ENCODE data around the gene TMEM94. TPM values are rescaled to one million over a fixed set of nuclear protein-coding genes. Genes with fewer than 3 reads are reported as not detected.
A peak's percentile ranks its signal among the peaks of the same experiment; 100 is the strongest.

Gene TMEM94
- total and polyA plus RNA-seq, 2 of the 13 experiments (the other 11 are each of a cell fraction or from before 2014, with no cell fraction given), result 32.6 to 134 TPM

DNA sequence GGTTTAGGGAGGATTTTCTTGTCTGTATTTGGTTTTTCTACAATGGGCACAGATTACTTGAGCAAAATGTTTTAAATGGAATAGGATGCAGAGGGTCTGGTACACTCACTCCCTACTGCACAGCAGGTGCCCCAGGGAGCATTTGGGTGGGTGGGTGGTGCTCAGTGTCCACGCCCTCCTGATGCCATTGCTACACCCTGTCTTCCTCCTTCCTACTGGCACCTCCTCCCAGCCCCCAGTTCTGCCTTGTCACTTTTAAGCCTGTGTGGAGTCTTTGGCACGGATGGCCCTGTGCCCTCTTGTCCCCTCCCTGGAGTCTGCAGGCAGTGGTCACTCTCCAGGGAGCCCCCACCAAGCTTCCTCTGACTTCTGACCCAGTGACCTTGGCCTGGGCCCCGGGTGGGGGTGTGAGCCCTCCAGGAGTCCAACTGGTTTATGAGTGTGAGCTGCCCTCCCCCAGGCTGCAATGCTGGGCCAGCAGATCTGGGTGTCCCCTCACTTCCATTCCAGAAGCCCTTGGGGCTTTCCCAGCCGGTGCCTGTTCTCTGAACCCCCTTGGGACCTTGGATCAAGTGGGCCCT lies 84.6 kb downstream of the TMEM94 start (continued):
- TF ChIP-seq, protein P1, sequence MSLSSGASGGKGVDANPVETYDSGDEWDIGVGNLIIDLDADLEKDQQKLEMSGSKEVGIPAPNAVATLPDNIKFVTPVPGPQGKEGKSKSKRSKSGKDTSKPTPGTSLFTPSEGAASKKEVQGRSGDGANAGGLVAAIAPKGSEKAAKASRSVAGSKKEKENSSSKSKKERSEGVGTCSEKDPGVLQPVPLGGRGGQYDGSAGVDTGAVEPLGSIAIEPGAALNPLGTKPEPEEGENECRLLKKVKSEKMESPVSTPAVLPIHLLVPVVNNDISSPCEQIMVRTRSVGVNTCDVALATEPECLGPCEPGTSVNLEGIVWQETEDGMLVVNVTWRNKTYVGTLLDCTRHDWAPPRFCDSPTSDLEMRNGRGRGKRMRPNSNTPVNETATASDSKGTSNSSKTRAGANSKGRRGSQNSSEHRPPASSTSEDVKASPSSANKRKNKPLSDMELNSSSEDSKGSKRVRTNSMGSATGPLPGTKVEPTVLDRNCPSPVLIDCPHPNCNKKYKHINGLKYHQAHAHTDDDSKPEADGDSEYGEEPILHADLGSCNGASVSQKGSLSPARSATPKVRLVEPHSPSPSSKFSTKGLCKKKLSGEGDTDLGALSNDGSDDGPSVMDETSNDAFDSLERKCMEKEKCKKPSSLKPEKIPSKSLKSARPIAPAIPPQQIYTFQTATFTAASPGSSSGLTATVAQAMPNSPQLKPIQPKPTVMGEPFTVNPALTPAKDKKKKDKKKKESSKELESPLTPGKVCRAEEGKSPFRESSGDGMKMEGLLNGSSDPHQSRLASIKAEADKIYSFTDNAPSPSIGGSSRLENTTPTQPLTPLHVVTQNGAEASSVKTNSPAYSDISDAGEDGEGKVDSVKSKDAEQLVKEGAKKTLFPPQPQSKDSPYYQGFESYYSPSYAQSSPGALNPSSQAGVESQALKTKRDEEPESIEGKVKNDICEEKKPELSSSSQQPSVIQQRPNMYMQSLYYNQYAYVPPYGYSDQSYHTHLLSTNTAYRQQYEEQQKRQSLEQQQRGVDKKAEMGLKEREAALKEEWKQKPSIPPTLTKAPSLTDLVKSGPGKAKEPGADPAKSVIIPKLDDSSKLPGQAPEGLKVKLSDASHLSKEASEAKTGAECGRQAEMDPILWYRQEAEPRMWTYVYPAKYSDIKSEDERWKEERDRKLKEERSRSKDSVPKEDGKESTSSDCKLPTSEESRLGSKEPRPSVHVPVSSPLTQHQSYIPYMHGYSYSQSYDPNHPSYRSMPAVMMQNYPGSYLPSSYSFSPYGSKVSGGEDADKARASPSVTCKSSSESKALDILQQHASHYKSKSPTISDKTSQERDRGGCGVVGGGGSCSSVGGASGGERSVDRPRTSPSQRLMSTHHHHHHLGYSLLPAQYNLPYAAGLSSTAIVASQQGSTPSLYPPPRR (CRISPR knock-in tag; IDR thresholded peaks at IDR 0.05; ENCODE audit: borderline replicate concordance), result 0 out of 2 replicates have a peak, but pooled peaks have one; percentile 19
- TF ChIP-seq NCOR1 (IDR thresholded peaks at IDR 0.05; ENCODE audit: borderline replicate concordance, low read length) (no peak), ATF5 (CRISPR knock-in tag; IDR thresholded peaks at IDR 0.05; ENCODE audit: low read depth) (no peak), ZNF296 (CRISPR knock-in tag; conservative IDR thresholded peaks at IDR 0.05) (0 out of 2 replicates have a peak, but pooled peaks have one; percentile 52), ZNF567 (CRISPR knock-in tag; IDR thresholded peaks at IDR 0.05; ENCODE audit: borderline replicate concordance) (no peak), ZNF251 (CRISPR knock-in tag; IDR thresholded peaks at IDR 0.05) (0 out of 2 replicates have a peak, but pooled peaks have one; percentile 15), ESRRA (CRISPR knock-in tag; IDR thresholded peaks at IDR 0.05; ENCODE audit: low read depth) (peak; percentile 63; the same call in 1 of the 2 replicates), ZNF720 (CRISPR knock-in tag; IDR thresholded peaks at IDR 0.05) (no peak), RFXANK (CRISPR knock-in tag; IDR thresholded peaks at IDR 0.05) (no peak), KMT2B (CRISPR knock-in tag; IDR thresholded peaks at IDR 0.05) (no peak), ZNF441 (CRISPR knock-in tag; IDR thresholded peaks at IDR 0.05; ENCODE audit: borderline replicate concordance) (no peak), ZNF143 (CRISPR knock-in tag; IDR thresholded peaks at IDR 0.05) (no peak), SNAPC2 (CRISPR knock-in tag; IDR thresholded peaks at IDR 0.05) (no peak), ATAD3A (CRISPR knock-in tag; IDR thresholded peaks at IDR 0.05) (no peak), CAMTA2 (CRISPR knock-in tag; IDR thresholded peaks at IDR 0.05; ENCODE audit: borderline replicate concordance) (no peak), ZNF530 (CRISPR knock-in tag; IDR thresholded peaks at IDR 0.05; ENCODE audit: low read depth) (no peak), MXI1 (IDR thresholded peaks at IDR 0.05; ENCODE audit: borderline replicate concordance, low read depth, low read length) (no peak), NR2C2 (CRISPR knock-in tag; IDR thresholded peaks at IDR 0.05; ENCODE audit: borderline replicate concordance) (peak; percentile 49; the same call in 1 of the 2 replicates)
- TF ChIP-seq, protein P2, sequence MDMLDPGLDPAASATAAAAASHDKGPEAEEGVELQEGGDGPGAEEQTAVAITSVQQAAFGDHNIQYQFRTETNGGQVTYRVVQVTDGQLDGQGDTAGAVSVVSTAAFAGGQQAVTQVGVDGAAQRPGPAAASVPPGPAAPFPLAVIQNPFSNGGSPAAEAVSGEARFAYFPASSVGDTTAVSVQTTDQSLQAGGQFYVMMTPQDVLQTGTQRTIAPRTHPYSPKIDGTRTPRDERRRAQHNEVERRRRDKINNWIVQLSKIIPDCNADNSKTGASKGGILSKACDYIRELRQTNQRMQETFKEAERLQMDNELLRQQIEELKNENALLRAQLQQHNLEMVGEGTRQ (IDR thresholded peaks at IDR 0.05; ENCODE audit: low read depth, low read length), result no peak
- TF ChIP-seq, protein P2 (CRISPR knock-in tag; IDR thresholded peaks at IDR 0.05; ENCODE audit: borderline replicate concordance), result no peak
- TF ChIP-seq, protein P3, sequence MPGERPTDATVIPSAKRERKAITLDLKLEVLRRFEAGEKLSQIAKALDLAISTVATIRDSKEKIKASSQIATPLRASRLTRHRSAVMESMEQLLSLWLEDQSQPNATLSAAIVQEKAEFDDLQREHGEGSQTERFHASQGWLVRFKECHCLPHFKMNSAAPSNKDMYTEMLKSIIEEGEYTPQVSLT (CRISPR knock-in tag; IDR thresholded peaks at IDR 0.05; ENCODE audit: borderline replicate concordance, low read depth), result no peak
- TF ChIP-seq, protein P4, sequence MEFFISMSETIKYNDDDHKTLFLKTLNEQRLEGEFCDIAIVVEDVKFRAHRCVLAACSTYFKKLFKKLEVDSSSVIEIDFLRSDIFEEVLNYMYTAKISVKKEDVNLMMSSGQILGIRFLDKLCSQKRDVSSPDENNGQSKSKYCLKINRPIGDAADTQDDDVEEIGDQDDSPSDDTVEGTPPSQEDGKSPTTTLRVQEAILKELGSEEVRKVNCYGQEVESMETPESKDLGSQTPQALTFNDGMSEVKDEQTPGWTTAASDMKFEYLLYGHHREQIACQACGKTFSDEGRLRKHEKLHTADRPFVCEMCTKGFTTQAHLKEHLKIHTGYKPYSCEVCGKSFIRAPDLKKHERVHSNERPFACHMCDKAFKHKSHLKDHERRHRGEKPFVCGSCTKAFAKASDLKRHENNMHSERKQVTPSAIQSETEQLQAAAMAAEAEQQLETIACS (CRISPR knock-in tag; IDR thresholded peaks at IDR 0.05), result no peak

Data from HepG2 (cell line).